Heart left ventricle (tissue), 13 donors: Measurements from ENCODE around the gene BUB3.

Experiments
- POLR2A ChIP-seq, 2 donors: fragments of 450-650 bp; IDR thresholded peaks; one replicate each; pipeline ENCODE4 v1.6.1; 2017; ENCODE audit warnings: antibody characterized with exemption in 2 of 2, mild to moderate bottlenecking in 2 of 2, moderate library complexity in 2 of 2
- TF ChIP-seq, protein P1 (sequence below), 12 donors: fragments of 200-600 bp; sonication (generic) in 4 of 12; IDR thresholded peaks; one replicate each; pipeline versions ENCODE4 v1.5.0 to v1.8.0; 2018 to 2022; ENCODE audit warnings: antibody characterized with exemption in 12 of 12, mild to moderate bottlenecking in 5 of 12
- donor health status: ischemic (EF 13 %, LVEDD 7.1; RV severe dilation, severe dysfunction).
- donor health status: DM: no; HTN: yes; CAD: no.
- donor health status: DM: no; HTN: no; CAD: no.
- donor health status: ischemic (EF 25% LVEDD 6.9; RV normal size, moderate dysfunction).
- donor health status: ischemic (EF 25% LVEDD 5.7; RV mildly dilated, moderate dysfunction).
- donor health status: ischemic (EF 35%, LVEDD 5.7; RV mildly dilated, moderate dysfunction).
- donor health status: nonischemic (EF 11% LVEDD 7.7; RV severe dilation, severe dysfunction).
- donor health status: DM: yes; HTN: yes; CAD: no.
- donor health status: PGD.
- donor health status: ischemic (EF 29% LVEDD 5.4; RV normal size, mild dysfunction).
- donor health status: nonischemic (EF 23%, LVEDD 6.1; RV moderate dilation, normal function).

DNA sequence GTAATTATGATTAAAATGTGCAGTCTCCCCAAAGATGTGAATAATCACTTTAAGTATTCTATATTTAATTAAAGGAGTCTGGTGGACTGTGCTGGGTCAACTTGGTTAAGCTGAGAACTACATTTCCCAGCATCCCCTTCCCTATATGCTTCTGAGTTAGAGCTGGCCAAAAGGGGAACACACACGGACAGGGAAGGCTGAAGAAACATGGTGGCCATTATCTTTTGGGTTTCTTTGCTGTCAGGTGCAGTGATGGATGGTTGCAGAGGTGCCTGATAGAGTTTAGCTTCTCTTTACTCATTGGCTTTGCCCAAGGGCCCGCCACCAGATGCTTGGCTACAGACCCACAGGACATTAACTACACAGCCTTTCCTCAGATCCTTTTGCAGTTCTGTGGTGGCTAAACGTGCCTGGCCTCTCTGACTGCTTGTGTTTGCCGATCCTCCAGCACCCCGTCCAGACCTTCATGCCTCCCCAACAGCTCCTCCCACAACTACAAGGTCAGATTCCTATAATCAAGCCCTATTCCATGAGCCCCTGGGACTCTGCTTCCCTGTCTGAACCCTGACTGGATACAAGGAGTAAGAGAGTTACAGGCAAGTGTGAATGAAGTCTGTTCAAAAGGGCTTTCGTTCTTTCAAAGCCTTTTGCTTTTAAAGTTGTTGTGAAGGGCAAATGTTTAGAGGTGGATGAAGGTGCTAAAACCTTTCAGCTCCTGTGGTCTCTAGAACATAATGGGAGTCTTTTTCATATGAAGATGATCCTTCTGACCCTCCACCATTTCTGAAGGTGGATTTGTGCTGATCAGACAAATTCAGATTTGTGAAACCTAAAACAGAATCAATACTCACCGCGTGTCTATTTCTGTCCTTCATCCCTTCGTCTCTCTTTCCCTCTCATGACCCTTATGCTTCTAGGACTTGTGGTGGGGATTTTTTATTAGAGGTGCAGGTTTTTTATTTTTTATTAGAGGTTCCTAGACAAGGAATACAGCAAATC lies 21.5 kb downstream of the BUB3 start:
- TF ChIP-seq POLR2A (IDR thresholded peaks at IDR 0.05) = no peak
- TF ChIP-seq, protein P1, sequence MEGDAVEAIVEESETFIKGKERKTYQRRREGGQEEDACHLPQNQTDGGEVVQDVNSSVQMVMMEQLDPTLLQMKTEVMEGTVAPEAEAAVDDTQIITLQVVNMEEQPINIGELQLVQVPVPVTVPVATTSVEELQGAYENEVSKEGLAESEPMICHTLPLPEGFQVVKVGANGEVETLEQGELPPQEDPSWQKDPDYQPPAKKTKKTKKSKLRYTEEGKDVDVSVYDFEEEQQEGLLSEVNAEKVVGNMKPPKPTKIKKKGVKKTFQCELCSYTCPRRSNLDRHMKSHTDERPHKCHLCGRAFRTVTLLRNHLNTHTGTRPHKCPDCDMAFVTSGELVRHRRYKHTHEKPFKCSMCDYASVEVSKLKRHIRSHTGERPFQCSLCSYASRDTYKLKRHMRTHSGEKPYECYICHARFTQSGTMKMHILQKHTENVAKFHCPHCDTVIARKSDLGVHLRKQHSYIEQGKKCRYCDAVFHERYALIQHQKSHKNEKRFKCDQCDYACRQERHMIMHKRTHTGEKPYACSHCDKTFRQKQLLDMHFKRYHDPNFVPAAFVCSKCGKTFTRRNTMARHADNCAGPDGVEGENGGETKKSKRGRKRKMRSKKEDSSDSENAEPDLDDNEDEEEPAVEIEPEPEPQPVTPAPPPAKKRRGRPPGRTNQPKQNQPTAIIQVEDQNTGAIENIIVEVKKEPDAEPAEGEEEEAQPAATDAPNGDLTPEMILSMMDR (IDR thresholded peaks at IDR 0.05) = no peak
